HepG2 (cell line): ENCODE data around the gene MAGI1.

Source experiments
- FOXJ3 ChIP-seq: sonication (generic); formaldehyde crosslinking; IDR thresholded peaks from 2 replicates; pipeline ENCODE4 v1.4.0; 2020; ENCODE audit warnings: missing genetic modification reagents, mild to moderate bottlenecking, borderline replicate concordance
- MAFF ChIP-seq: IDR thresholded peaks from 2 replicates; pipeline ENCODE4 v1.6.1; 2011; ENCODE audit warnings: low read depth, low read length, improper control_type of control experiment
- MNT ChIP-seq: fragments of 450-650 bp; IDR thresholded peaks from 2 replicates; pipeline ENCODE4 v1.6.1; 2016
- SETDB1 ChIP-seq: sonication (generic); formaldehyde crosslinking; IDR thresholded peaks from 2 replicates; pipeline ENCODE4 v1.5.1; 2020; ENCODE audit warnings: missing genetic modification reagents, mild to moderate bottlenecking, borderline replicate concordance
- TF ChIP-seq, protein P1 (sequence below): IDR thresholded peaks from 2 replicates; pipeline ENCODE4 v1.6.1; 2012; ENCODE audit warnings: inconsistent platforms
- TF ChIP-seq, protein P2 (sequence below), 2 experiments: fragments of 450-650 bp in 1 of 2; sonication (generic) in 1 of 2; formaldehyde crosslinking in 1 of 2; IDR thresholded peaks; 2 replicates each; pipeline versions ENCODE4 v1.6.1 to v1.8.0; 2016 to 2022; ENCODE audit warnings: antibody characterized with exemption in 1 of 2, mild to moderate bottlenecking in 1 of 2, missing genetic modification reagents in 1 of 2

DNA sequence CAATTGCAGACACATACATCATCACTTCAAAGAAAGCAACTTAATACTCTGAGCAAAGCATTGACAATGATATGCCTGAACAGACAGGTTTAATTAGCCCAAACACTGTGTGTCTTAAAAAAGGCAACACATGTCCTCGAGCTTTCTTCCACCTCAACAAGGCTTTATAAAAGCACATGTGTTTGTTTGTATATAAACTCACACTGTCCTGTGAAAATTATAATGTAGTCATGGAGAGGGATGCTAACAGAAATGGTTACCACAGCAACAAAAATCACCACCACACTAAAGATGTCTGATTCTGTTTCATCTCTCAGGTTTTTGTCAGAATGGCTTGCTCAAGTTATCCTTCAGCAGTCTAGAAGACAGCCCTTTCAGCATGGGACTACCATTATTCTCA, 314.7 kb downstream of the MAGI1 start:
- TF ChIP-seq MNT (no peak), MAFF (no peak), SETDB1 (CRISPR knock-in tag) (no peak), FOXJ3 (no peak)
- TF ChIP-seq, protein P1, sequence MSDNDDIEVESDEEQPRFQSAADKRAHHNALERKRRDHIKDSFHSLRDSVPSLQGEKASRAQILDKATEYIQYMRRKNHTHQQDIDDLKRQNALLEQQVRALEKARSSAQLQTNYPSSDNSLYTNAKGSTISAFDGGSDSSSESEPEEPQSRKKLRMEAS, result no peak
- TF ChIP-seq, protein P2, sequence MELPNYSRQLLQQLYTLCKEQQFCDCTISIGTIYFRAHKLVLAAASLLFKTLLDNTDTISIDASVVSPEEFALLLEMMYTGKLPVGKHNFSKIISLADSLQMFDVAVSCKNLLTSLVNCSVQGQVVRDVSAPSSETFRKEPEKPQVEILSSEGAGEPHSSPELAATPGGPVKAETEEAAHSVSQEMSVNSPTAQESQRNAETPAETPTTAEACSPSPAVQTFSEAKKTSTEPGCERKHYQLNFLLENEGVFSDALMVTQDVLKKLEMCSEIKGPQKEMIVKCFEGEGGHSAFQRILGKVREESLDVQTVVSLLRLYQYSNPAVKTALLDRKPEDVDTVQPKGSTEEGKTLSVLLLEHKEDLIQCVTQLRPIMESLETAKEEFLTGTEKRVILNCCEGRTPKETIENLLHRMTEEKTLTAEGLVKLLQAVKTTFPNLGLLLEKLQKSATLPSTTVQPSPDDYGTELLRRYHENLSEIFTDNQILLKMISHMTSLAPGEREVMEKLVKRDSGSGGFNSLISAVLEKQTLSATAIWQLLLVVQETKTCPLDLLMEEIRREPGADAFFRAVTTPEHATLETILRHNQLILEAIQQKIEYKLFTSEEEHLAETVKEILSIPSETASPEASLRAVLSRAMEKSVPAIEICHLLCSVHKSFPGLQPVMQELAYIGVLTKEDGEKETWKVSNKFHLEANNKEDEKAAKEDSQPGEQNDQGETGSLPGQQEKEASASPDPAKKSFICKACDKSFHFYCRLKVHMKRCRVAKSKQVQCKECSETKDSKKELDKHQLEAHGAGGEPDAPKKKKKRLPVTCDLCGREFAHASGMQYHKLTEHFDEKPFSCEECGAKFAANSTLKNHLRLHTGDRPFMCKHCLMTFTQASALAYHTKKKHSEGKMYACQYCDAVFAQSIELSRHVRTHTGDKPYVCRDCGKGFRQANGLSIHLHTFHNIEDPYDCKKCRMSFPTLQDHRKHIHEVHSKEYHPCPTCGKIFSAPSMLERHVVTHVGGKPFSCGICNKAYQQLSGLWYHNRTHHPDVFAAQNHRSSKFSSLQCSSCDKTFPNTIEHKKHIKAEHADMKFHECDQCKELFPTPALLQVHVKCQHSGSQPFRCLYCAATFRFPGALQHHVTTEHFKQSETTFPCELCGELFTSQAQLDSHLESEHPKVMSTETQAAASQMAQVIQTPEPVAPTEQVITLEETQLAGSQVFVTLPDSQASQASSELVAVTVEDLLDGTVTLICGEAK (IDR thresholded peaks at IDR 0.05), result no peak
- TF ChIP-seq, protein P2 (CRISPR knock-in tag; IDR thresholded peaks at IDR 0.05), result no peak
